ENCODE data around the gene NMNAT3.

Gene NMNAT3

DNA sequence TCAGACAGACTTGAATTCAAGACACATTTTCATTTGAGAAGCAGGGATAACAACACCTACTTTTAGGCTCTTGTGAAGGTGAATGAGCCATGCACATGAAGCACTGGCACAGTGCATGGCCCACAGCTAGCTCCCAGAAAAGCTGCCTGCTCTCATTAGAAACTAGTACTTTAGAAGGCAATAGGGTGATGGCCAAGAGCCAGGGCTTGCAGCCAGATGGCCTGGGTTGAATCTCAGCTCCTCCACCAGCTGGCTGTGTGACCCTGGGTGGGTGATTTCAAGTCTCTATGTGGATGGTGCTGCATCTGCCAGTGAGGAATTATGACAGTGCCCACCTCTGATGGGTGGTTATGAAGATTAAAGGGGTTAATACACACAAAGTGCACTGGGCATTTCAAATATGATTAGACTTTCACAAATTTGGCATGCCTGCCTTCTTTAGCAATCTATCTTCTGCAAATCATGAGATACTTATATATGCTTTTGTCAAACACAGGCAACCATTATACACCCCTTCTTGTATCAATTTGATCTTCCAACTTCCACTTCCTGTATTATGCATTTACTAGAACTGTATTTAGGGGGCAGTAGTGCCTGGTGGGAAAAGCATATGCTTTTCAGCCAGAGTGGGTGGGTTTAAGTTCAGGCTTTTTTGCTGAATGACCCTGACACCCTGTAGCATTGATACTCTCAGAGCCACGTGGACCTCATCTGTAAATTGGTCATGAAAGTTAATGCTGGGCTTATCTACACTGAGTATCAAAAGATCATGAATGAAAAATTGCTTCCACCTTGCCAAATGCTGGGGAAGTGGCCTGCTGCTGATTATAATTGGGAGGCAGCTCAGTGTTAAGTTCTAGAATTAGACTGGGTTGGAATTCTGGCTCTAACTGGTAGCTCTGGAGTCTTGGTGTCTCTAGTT lies 103.5 kb downstream of the NMNAT3 start:
- no peak for DNase-seq

DNA sequence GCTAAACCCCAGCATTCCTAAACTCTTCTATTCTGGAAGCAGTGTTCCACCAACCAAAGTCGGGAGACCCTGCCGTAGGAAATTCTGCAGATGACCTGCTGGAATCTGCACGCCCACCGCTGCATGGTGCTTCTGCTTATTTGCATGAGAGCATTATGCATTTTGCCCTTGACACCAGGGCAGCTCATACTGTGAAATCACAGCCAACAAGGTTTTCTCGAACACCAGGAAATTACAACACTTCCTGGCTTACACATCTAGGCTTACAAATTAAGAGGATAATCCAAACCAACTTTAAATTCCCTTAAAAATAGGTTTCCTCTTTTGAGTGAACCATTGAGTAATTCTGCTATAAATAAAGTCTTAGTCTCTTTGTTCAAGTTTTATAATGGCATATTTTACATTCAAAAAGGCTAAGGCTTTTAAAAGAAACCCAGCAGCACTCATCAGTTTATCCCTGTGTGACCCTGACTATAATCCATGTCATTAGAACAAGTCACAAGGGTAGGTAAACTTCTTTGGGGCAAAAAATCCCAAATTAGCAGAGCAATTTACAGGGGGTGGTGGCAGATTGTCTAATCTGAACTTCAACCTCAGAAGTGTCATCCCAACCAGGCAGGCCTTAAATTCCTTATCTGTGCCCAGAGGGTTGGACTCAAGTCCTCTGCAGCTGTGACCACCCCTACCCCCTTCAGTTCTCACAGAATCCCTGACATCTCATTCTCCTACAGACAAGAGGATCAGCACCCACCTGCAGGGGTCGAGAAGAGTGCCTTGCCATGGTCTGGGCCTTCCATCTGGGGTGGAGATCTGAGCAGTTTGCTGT lies 104.7 kb downstream of the NMNAT3 start:
- no peak for DNase-seq

DNA sequence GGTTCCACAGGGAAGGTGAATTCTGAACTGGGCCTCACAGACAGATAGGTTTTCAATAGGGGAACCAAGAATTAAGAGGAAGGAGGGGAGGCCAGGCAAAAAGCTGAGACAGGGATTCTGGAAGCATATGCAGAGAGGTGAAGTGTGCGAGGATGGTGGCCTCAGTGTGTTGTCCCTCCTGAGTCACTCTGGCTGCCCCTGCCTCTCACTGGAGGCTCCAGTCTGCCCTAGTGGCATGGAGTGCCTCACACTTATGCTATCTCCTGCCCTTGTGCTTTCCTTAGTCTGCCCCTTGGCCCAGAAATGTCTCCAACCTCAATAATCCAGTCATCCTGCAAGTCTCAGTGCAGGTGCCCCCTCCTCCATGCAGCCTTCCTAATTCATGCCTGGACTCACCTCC lies 106.1 kb downstream of the NMNAT3 start:
- no peak for DNase-seq

DNA sequence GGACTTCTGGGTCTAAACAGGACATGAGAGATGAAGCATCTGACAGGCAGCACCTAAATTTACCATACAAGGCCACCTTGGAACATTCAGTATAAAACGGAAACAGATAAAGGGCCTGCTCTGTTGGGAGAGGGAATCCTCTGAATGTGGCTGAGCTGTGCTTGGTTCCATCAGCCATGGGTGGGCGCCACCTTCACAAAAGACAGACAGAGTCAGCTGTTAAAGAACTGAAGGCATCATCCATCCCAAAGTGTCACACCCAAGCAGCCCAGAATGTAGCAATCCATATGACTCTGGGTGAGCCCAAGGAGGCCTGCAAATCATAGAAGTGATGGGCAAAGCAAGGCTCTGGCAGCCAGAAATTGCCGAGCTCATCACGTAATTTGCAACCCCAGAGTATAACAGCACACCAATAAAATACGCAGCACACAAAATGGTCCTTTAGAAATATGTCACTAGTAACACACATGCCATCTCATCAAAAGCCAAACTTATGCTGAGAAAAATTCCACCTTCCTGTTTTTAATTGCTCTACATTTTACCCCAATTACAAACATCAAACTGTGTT lies 113.4 kb downstream of the NMNAT3 start:
- DNase-seq, result no peak

DNA sequence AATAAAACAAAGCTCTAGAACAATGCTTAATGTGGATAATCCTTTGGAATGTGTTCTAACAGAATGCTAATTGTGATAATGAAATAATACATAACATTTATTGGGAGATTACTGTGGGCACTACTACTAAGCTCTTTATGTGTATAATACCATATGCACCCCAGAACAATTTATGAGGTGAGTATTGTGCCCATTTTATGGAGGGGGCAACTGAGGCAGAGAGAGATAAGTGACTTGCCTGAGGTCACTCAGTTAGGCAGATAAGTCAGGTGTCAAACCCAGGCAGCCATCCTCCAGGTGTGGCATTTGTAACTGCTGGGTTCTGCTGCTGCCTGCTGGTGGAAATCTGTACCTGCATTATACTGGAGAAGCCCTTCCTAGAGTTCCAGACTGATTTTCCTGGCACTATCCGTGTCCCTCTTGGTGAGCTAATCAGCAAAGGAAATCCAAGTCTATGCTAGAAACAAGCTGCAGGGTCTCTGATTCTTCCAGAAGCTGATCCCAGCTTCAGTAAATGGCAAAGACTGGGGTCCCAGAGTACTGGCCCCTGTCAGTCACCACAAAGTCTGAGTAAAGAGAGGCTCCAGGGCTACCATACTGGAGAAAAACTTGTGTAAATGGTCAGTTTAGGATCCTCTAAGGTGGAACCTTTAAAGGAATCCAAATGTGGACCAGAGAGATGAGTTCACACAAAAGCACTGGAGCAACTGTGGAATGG lies 115.7 kb downstream of the NMNAT3 start:
- no peak for DNase-seq

DNA sequence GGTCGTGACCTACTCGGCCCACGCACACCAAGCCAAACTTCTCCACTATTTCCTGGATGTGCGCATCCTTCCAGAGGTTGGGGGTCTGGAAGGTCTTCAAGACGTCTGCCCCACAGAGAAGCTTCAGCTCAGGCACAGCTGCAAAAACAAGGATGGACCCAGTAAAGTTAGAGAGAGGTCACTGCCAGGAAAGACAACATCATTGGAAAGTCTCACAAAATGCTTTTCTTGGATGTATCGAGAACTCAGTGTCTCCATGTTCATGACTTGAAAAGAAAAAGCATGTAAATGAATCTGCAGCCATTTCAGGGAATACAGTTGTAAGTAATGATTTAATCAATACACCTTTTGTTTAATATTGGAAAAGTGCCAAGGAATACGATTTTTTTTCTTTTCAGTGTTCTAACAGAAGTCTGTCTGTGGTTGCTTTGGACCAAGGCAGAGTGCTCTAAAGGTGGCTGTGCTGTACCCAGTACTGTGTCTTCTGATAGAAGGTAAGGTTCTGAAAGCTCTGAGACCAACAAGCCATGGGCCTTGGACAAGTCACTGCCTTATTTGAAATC lies 116.4 kb downstream of the NMNAT3 start:
- DNase-seq, result no peak

DNA sequence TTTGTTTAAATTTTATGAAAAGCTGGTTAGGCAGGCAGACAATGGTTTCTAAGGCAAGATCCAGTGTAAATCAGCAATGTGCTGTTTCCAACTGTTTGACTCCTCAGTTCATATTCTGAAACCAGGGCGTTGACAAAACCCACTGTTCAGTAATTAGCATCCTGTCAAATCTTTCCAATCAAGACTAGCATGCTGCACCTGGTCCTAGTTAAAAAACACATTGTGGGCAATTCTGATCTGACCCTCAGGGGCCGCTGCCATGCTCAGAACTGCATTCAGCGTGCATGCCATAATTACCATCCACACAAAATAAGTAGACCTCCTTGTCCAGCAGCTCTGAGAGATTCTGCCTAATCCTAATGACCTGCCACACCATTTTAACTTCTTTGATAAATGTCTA lies 117.4 kb downstream of the NMNAT3 start:
- no peak for DNase-seq

DNA sequence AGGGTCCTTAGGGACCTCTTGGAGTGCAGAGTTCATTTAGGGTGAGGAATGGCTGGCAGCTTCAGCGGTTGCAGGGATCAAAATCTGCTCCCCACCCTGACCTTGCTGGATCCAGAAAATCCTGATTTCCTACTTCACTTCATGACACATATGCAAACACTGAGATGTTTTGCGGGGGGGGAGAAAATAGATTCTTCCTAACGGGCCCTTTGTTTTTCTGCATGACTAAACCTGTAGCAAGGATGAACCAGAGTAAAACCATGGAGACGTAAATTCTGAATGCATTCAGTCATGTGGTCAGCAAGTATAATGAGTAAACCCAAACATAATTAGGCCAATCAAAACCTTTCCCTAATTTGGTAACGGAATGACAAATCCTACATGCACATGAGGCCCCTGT lies 118.2 kb downstream of the NMNAT3 start:
- no peak for DNase-seq

DNA sequence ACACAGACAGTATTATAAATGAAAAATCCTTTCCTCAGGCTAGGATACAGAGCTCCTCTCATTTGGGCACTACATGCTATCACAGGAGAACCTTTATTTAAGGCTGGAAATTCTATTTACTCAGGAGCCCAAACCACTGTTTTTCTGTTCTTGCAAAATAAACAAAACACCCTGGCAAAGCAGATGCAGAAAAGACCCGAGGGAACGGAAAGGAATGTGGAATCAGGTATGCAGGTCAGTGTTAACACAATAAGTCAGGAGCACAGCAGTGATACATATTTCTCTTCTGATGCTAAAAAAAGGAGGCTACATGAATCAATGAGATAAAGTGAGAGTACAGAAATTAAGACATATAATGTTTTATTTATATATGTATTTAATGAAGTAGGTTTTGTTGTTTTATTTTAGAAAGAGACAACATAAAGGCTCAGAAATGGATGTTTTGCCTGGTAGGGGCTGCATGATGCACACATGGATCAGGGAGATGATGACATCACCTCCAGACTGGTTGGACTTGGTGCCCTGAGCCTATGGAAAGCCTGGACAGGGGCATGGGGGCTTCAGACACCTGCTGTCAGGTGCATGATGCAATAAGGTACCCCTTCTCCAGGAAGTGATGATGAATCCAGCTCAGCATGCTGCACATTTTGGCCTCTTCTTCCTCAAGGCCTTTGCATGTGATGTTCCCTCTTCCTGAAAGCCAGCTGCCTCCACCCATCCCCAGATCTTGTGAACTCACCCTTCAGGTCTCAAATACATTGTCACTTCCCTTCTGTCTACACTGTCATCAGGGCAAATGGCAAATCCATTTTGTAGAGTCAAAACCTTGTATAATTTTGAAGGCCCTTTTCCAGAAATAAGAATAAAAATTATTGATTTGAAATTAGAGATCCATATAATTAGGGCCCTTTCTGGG lies 119.2 kb downstream of the NMNAT3 start:
- no peak for DNase-seq

DNA sequence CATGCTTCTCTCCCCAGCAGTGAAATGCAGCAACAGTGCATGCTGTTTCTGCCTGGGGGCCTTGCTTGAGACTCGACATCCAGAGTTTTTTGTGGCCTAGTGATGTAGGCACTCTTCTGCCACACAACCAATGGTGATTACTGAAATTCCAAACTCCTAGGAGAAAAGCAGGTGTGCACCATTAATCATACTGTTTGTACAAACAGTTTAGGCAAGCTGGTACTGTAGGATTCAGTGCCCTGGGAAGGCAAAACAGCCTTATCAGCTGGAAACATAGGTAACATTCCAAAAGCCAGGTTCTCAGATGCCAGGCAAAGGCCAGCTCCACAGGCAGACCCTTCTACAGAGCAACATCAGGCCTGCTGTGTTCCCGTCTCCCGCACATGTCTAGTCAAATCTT lies 120.7 kb downstream of the NMNAT3 start:
- no peak for DNase-seq

DNA sequence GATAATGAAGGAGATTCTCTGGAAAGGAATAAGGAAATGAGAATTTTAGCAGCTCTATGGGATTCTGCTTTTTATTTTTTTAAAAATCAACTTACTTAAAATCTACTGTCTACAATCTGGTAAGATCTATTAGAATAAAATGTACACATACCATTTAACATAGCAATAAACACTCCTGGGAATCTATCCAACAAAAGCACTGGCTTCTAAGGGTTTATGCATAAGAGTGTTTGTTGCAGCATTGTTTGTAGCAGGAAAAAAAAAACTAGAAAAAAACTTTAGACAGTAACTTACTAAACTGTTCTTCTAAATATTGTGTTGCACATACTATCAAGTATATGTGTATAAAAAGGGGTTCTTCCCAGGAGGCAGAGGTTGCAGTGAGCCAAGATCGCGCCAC lies 122.5 kb downstream of the NMNAT3 start:
- no peak for DNase-seq

DNA sequence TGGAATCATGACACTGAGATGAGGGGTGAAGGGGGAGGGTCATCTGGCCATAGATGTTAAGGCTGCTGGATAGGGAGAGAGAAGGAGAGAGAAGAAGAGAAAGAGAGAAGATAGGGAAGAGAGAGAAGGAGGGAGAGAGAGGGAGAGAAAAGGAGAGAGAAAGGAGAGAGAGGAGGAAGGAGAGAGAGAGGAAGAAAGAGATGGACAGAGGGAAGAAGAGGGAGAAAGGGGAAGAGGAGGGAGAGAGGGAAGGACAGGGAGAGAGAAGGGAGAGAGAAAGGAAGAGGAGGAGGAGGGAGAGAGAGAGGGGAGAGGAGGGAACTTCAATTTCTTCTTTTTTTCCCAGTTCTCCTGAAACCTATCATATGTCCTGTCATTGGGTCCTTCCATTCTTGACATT lies 123.1 kb downstream of the NMNAT3 start:
- DNase-seq, result no peak

DNA sequence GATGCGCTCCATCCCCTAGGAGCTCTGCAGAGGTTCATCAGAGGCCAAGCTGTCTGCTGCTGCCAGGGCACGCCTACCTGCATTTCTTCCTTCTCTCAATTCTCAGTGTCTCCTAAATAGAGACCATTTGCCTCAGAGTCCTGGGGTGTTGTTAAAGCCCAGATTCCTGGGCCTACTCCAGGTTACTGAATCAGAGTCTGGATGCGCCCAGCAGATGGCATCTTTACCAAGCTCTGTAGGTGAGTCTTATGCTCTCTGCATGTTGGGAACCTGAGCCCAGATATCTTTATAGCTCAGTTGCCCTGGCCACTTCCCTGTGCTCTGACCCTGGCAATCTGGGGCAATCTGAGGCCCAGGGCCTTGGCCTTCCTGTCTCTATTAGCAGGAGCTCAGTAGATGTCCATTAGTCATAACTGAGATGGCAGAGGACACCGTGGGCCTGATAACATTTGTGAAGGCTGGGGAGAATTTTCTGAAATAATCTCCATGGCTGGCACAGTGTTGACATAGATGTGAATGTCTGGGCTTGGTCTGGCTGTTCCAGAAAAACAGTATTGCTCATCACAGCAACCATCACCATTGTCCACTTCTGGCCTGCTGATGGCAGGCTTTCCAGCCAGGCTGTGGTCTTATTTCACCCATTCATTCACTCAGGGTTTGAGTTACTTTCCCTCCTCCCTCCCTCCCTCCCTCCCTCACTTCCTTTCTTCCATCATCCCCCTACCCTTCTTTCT lies 125.0 kb downstream of the NMNAT3 start:
- no peak for DNase-seq

DNA sequence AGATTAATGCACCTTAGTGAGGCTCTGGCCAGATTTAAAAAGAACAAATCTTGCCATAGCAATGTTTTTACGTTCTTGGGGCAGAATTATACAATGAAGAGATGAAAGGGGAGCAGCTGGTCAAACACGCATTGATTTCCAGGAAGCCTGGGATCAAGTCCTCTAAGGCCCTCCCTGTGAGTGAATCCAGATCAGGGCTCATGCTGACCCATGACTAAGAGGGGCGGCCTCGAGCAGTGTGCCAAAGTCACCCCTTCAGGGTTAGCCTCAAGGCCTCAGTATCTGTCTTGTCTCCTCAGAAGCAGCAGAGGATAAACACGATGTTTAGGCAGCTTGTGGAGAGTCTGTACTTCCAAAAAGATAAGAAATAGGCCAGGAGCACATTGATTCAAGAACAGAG lies 129.0 kb downstream of the NMNAT3 start:
- DNase-seq, result no peak

DNA sequence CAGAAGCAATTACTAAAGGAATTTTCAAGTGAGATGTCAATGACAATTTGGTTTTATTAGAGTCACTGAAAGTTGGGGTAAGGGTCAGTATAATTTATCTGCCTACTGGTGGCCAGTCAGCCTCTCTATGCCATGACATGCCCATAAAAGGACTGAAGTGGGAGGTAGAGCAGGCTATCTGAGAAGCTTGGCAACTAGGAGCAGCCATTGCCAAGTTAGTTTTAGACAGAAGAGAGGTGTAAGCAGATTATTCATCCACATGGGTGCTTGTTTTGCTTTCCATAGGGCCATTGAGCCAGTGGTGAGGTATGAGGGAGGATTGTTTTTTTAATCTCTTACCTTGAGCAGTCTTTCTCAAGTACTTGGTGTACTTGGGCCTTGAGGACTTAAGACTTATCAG lies 130.1 kb downstream of the NMNAT3 start:
- DNase-seq, result no peak

DNA sequence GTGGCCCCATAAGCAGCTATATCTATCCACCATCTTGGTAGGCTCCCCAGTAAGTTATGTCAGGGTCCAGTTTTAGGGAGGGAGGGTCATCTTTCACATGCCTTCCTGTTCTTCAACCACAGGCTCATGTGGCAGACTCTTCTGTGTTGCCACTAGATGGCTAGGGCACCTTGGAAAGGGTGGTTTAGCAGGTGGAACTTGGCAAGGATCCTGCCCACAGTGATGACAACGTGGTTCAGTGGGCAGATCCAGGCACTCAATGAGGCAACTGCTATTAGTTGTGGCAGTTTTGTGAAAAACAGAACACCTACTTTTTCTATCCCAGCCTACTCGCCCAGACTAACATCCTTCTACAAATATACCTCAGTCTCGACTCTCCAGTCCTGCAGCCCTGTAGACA lies 131.0 kb downstream of the NMNAT3 start:
- DNase-seq, result no peak

DNA sequence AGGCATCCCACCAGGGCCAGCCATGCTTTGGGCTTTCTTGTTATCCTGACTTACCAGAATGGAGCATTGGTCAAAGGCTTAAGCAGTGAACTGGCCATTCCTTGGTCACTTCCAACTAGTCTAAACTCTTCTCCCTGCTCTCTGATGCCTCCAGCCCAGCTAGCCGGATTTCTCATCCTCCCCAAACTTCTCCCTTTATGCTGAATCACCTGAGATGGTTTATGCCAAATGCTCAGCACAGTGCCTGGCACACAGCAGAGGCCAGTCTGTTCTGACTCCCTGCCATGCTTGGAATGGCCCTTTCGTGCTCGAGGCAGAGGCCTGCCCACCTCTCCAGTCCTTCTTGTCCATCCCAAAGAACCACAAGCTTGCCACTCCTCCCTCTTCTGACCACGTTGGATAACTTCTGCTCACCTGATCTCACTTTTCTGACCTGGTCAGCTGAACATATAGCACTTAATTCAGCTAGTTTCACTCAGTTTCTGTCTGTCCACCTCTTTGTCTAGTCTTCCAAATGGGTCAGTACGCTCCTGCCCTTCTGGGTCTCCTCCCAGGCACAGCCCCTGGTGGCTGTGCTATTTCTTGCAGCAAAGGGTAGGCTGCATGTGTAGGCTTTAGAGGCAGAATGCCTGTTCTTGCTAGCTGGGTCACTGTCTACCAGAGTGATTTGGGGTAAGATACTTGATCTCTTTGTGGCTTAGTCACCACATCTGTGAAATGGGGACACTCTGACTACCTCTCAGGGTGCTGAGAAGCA lies 136.1 kb downstream of the NMNAT3 start:
- no peak for DNase-seq

DNA sequence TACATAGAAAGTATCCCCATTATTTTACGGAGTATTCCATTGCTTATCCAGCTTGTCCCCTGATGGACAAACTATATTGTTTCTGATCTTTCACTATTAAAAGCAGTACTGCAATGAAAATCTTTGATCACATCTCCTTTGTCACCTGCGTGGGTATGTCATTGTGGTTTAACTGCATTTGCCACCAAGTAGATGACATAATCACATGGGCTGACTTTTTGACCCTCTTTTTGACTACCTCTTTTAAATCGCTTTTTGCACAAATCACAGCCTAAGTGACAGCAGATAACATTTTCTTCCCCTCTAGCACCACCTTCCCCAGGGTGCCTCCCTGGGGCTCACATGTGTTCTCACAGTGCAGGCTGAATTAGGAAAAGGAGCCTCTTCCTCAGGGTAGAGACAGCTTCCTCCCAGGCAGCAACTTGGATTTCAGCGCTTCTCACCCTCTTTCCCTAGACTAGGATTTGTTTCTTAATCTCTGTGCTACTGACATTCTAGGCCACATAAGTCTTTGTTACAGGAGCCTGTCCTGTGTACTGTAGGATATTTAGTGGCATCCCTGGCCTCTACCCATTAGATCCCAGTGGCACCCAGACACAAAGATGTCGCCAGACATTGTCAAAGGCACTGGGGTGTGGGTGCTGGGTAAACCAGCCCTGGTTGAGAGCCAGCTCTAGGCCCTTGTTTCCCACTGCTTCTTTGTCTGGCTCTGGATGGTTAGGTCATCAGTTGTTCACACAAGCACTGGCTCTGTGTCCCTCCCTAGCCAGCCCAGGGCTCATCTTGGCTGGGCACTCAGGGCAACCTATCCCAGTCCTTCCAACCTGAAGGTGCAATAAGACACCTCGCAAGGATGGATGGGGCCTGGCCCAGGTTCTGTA lies 136.9 kb downstream of the NMNAT3 start:
- no peak for DNase-seq

DNA sequence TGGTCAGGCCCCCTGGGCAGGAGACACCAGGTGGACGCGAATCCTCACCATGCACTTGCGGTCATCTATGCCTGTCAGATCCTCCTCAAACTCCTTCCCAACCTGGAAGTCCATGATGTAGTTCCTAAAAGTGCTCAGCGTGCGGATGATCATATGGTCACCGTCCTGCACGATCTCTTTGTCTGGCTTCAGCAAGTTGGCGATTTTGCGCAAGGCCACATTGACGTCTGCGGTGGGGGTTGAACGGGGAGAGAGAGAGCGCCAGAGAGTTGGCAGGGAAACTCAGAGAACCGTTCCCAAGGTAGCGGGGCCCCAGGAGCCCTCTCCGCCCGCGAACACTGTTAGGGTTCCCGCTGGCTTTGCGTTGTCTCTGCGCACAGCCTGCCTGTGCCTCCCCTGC lies 139.0 kb downstream of the NMNAT3 start:
- no peak for DNase-seq
